Inflammatory macrophage (primary cell): ENCODE data around the gene EEIG1.
"Not testable (repeated sequence)": the region's sequence is repeated elsewhere in the genome, so short reads cannot be mapped to it uniquely, and the experiment has no call there.

Experiments
- DNase-seq, 2 donors: peaks; one replicate each; pipeline ENCODE4 v3.0.0-alpha.2; 2020 to 2022
- total RNA-seq, 18 experiments: gene quantifications; one replicate each; lab custom pipeline; 2026; ENCODE audit warnings: mixed read lengths in 6 of 18, inconsistent platforms in 2 of 18; lab: John Stamatoyannopoulos, UW

The EEIG1 gene
- total RNA-seq, result 0.81 to 7.7 (median 3.6) reads per million in 18 experiments

GRCh38 chr9:127980706-127981558, at the start of gene EEIG1:
Gene EEIG1, minus strand, starts transcription at chr9:127980989. Its CDS starts 852 bp downstream, at chr9:127980137.
- DNase-seq, result peak; percentile 92 to 94

GRCh38 chr9:128027705-128028104, 46.9 kb upstream of the EEIG1 start:
- DNase-seq, result no peak

- DNase-seq, result peak; percentile 54 to 71
These were observed 46.2 kb upstream of the EEIG1 start for GRCh38 chr9:128026773-128027541.

GRCh38 chr9:128026255-128026772, 45.5 kb upstream of the EEIG1 start:
- no peak for DNase-seq

GRCh38 chr9:128025736-128026135, 44.9 kb upstream of the EEIG1 start:
- no peak for DNase-seq

- no peak for DNase-seq
These were observed 44.0 kb upstream of the EEIG1 start for GRCh38 chr9:128024761-128025308.

- not testable (repeated sequence) for DNase-seq
These were observed 42.9 kb upstream of the EEIG1 start for GRCh38 chr9:128023671-128024070.

- no peak for DNase-seq
These were observed 42.1 kb upstream of the EEIG1 start for GRCh38 chr9:128022886-128023285.

GRCh38 chr9:128021098-128021497, 40.3 kb upstream of the EEIG1 start:
- peak; percentile 33 to 36 for DNase-seq

- DNase-seq, result no peak
These were observed 39.9 kb upstream of the EEIG1 start for GRCh38 chr9:128020692-128021091.

- peak; percentile 28 to 63 for DNase-seq
These were observed 34.9 kb upstream of the EEIG1 start for GRCh38 chr9:128015696-128016095.

- peak; percentile 28 to 46 for DNase-seq
These were observed 30.5 kb upstream of the EEIG1 start for GRCh38 chr9:128011071-128011817.

- no peak for DNase-seq
These were observed 28.9 kb upstream of the EEIG1 start for GRCh38 chr9:128009639-128010038.

GRCh38 chr9:128008171-128008570, 27.4 kb upstream of the EEIG1 start:
- DNase-seq, result no peak

GRCh38 chr9:128007566-128008138, 26.9 kb upstream of the EEIG1 start:
- peak; percentile 97 to 98 for DNase-seq

GRCh38 chr9:128006332-128006996, 25.7 kb upstream of the EEIG1 start:
- no peak for DNase-seq

- DNase-seq, result peak; percentile 44 to 67
These were observed 25.1 kb upstream of the EEIG1 start for GRCh38 chr9:128005923-128006322.

GRCh38 chr9:128003966-128004604, 23.3 kb upstream of the EEIG1 start:
- DNase-seq, result no peak

- no peak for DNase-seq
These were observed 22.2 kb upstream of the EEIG1 start for GRCh38 chr9:128002959-128003358.

GRCh38 chr9:128001779-128002298, 21.1 kb upstream of the EEIG1 start:
- DNase-seq, result peak in 1 of 2 donors; percentile 67
